Activated naive CD4-positive, alpha-beta T cell treated with anti-CD3 and anti-CD28 coated beads for 36 hours (primary cell): Measurements from ENCODE around the gene COPZ1. TPM values are rescaled to one million over a fixed set of nuclear protein-coding genes. Genes with fewer than 3 reads are reported as not detected.

Experiments used
- CTCF ChIA-PET: fragments of 350-600 bp; sonication (Branson Sonifier 250); formaldehyde crosslinking; loops from one replicate; lab custom pipeline; 2021; ENCODE audit warnings: antibody characterized with exemption; lab: Charles Lee
- DNase-seq: peaks from one replicate; pipeline ENCODE4 v3.0.0-alpha.2; 2020
- H3K27ac Mint-ChIP-seq: one replicate; pipeline ENCODE4 v1.8.0; 2021; ENCODE audit warnings: mild to moderate bottlenecking, mixed read lengths
- H3K27me3 Mint-ChIP-seq: one replicate; pipeline ENCODE4 v1.8.0; 2021; ENCODE audit warnings: low read depth, mixed read lengths
- H3K36me3 Mint-ChIP-seq: one replicate; pipeline ENCODE4 v1.8.0; 2021; ENCODE audit warnings: low read depth, mixed read lengths
- H3K4me1 Mint-ChIP-seq: one replicate; pipeline ENCODE4 v1.8.0; 2021; ENCODE audit warnings: low read depth, mixed read lengths
- H3K4me3 Mint-ChIP-seq: one replicate; pipeline ENCODE4 v1.8.0; 2021; ENCODE audit warnings: mild to moderate bottlenecking, moderate library complexity, mixed read lengths
- H3K9me3 Mint-ChIP-seq: one replicate; pipeline ENCODE4 v1.8.0; 2021; ENCODE audit warnings: mixed read lengths
- intact Hi-C: fragments of 100-400 bp; cut with micrococcal nuclease; formaldehyde crosslinking; loops from one replicate; pipeline ENCODE4 v1.15.1; 2023
- total RNA-seq, 2 experiments: library from RNA; stranded (reverse); gene quantifications; one replicate each; pipeline ENCODE4 v1.2.3, GENCODE V29; 2021

Gene COPZ1
- total RNA-seq, 2 experiments from 2014 or later, result 98.0 to 105 TPM

- H3K4me3 Mint-ChIP-seq, result no peak overlapping the region
- no peaks in the 10 kb centered on the region for H3K27me3 Mint-ChIP-seq
- H3K9me3 Mint-ChIP-seq, result no peaks in the 10 kb centered on the region
- CTCF ChIA-PET, result interaction anchor here (1.5 to 5.8 kb wide), 9 partner anchors 7 to 167 kb away, joined by 4 to 86 read pairs (median 11); partner anchors contain the start of gene NFE2
- no peak overlapping the region for H3K27ac Mint-ChIP-seq
- intact Hi-C loops, result no loop called here
- peaks cover 17% of the 10 kb centered on the region for H3K4me1 Mint-ChIP-seq
- DNase-seq, result no peak
- H3K36me3 Mint-ChIP-seq, result no peaks in the 10 kb centered on the region
Measured at GRCh38 chr12:54377797-54378515, 53.0 kb downstream of the COPZ1 start.

- H3K36me3 Mint-ChIP-seq, result no peaks in the 10 kb centered on the region
- H3K27me3 Mint-ChIP-seq, result no peaks in the 10 kb centered on the region
- CTCF ChIA-PET, result interaction anchor here (0.8 to 5.8 kb wide), 47 partner anchors 8 to 184 kb away, joined by 3 to 86 read pairs (median 6); partner anchors contain the start of genes COPZ1 and NFE2
- H3K4me3 Mint-ChIP-seq, result peak overlapping the region; percentile 53
- intact Hi-C loops, result loop anchor here (1.0 kb wide), 5 partner anchors 11 to 165 kb away; no protein-coding TSS in a partner anchor
- H3K27ac Mint-ChIP-seq, result no peak overlapping the region
- DNase-seq, result no peak
- H3K9me3 Mint-ChIP-seq, result no peaks in the 10 kb centered on the region
- H3K4me1 Mint-ChIP-seq, result peaks cover 14% of the 10 kb centered on the region
Measured at GRCh38 chr12:54378796-54379397, 54.0 kb downstream of the COPZ1 start.

DNA sequence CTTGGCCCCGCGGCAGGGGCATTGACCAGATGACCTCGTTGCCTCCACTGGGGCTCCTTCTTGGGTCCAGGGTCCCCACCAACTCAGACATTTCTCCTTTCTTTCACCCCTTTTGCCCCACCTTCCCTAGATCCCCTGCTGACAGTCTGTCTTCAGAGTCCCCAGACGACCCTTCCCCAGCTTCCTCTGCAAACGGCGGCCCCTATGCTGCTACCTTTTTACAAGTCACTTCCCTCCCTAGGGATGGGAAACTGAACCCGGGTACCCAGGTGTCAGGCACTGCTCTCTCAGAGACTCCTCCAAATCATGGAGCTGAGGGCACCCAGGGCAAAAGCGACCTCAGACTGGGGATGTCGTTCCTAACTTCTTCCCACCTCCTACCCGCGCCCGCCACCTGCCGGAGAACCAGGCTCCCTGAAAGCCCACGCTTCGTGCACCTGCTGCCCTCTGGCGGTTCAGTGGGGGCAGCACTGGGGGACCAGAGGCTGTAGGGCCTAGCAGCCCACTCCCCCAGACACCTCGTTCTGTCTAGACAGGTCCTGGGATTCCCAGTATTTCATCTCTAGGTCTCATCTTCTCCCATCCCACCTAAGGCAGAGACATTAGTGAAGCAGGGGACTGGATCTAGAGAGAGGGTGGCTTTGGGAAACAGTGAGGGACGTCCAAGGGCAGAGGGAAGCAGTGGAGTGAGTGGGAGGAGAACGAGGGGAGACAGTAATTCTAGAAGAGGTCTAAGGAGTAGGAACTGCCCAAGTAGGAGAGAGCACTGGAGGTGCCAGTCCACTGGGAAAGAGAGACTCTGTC lies 54.7 kb downstream of the COPZ1 start:
- DNase-seq, result peak; percentile 96
- Mint-ChIP-seq H3K27me3 (no peaks in the 10 kb centered on the region), H3K4me3 (peak overlapping the region; percentile 53), H3K9me3 (no peaks in the 10 kb centered on the region), H3K4me1 (peaks cover 14% of the 10 kb centered on the region), H3K36me3 (no peaks in the 10 kb centered on the region), H3K27ac (no peak overlapping the region)
- CTCF ChIA-PET, result interaction anchor here (0.6 to 5.8 kb wide), 56 partner anchors 7 to 208 kb away, joined by 3 to 86 read pairs (median 5); partner anchors contain the start of genes COPZ1 and NFE2
- intact Hi-C loops, result loop anchor here (1.0 kb wide), 5 partner anchors 11 to 165 kb away; no protein-coding TSS in a partner anchor

- peaks cover 14% of the 10 kb centered on the region for H3K4me1 Mint-ChIP-seq
- H3K27me3 Mint-ChIP-seq, result no peaks in the 10 kb centered on the region
- H3K9me3 Mint-ChIP-seq, result no peaks in the 10 kb centered on the region
- CTCF ChIA-PET, result interaction anchor here (0.6 to 5.8 kb wide), 15 partner anchors 9 to 166 kb away, joined by 3 to 86 read pairs (median 7); partner anchors contain the start of gene NFE2
- H3K27ac Mint-ChIP-seq, result no peak overlapping the region
- H3K36me3 Mint-ChIP-seq, result no peaks in the 10 kb centered on the region
- no peak for DNase-seq
- H3K4me3 Mint-ChIP-seq, result no peak overlapping the region
- intact Hi-C loops, result no loop called here
Measured at GRCh38 chr12:54381136-54381535, 56.2 kb downstream of the COPZ1 start.

DNA sequence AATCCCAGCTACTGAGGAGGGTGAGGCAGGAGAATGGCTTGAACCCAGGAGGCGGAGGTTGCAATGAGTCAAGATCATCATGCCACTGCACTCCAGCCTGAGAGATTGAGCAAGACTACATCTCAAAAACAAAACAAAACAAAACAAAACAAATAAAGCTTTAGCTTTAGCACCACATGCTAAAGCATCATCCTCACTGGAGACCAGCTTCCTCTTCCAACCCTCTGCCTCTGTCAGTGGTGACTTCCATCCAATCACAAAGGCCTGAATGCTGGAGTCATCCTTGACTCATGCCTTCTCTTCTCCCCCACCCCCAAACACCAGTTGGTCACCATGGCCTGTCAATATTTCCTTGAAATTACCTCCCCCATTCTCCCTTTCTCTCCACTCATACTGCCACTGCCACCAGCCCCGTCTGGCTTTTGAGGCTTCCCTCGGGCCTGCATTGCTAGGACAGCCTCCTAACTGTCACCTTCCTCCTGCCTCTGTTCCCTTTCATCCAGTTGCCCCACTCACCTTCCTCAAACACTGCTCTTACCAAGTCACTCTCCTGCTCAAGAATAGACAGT lies 58.2 kb downstream of the COPZ1 start:
- no peaks in the 10 kb centered on the region for H3K36me3 Mint-ChIP-seq
- H3K27ac Mint-ChIP-seq, result no peak overlapping the region
- H3K9me3 Mint-ChIP-seq, result no peaks in the 10 kb centered on the region
- H3K4me3 Mint-ChIP-seq, result no peak overlapping the region
- intact Hi-C loops, result no loop called here
- peak; percentile 53 for DNase-seq
- no peaks in the 10 kb centered on the region for H3K27me3 Mint-ChIP-seq
- peaks cover 18% of the 10 kb centered on the region for H3K4me1 Mint-ChIP-seq
- CTCF ChIA-PET, result interaction anchor here (0.6 to 5.8 kb wide), 13 partner anchors 10 to 168 kb away, joined by 3 to 45 read pairs (median 4); no protein-coding TSS in a partner anchor

GRCh38 chr12:54384591-54385041 lies 59.7 kb downstream of the COPZ1 start, which contains the start of gene ZNF385A:
ZNF385A (minus strand) TSS chr12:54384733; CDS start chr12:54384514, 219 bp downstream.
- Mint-ChIP-seq H3K4me3 (no peak within 1 kb of the TSS), H3K4me1 (peaks cover 15% of the 10 kb centered on the region), H3K36me3 (no peaks in the 10 kb centered on the region), H3K27me3 (no peaks in the 10 kb centered on the region), H3K9me3 (no peaks in the 10 kb centered on the region), H3K27ac (no peak within 1 kb of the TSS)
- intact Hi-C loops, result no loop called here
- DNase-seq, result no peak
- CTCF ChIA-PET, result interaction anchor here (0.6 to 4.9 kb wide), 5 partner anchors 9 to 170 kb away, joined by 3 to 45 read pairs (median 6); no protein-coding TSS in a partner anchor

DNA sequence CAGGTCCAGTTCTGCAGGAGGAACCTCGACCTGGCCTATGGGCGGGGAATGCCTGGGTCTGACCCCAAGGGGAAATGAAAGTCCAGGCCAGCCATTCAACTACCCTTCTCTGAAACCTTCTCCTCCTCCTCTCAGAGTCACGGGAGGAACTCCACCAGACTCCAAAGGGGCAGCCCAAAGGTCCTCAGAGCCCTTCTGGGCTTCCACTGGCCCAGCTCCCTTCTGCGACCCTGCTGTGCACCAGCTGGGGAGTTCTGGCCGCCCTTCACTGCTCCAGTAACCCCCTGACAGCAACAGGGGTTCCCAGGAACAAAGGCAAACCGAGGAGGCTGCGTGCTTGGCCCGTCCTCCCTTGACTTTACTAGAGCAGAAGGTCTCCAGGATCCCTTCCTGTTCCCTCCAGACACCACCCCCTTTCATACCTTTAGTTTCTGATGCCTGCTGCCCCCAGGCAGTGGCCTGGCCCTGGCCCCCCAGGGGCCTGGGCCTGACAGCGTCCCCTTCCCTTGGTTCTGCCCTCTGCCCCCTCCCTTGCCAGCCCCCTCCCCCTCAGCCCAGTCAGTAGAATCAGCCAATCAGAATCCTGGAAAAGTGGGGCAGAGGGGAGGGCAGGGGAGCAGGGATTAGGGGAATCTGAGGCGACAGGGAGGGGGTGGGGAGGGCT lies 60.5 kb downstream of the COPZ1 start:
- intact Hi-C loops, result no loop called here
- no peak for DNase-seq
- Mint-ChIP-seq H3K27me3 (no peaks in the 10 kb centered on the region), H3K4me3 (no peak overlapping the region), H3K4me1 (peaks cover 16% of the 10 kb centered on the region), H3K36me3 (no peaks in the 10 kb centered on the region), H3K27ac (no peak overlapping the region), H3K9me3 (no peaks in the 10 kb centered on the region)
- CTCF ChIA-PET, result interaction anchor here (1.6 to 4.9 kb wide), 4 partner anchors 8 to 54 kb away, joined by 3 to 45 read pairs (median 15); no protein-coding TSS in a partner anchor

- Mint-ChIP-seq H3K36me3 (no peaks in the 10 kb centered on the region), H3K4me3 (no peak overlapping the region), H3K4me1 (peaks cover 16% of the 10 kb centered on the region), H3K27me3 (no peaks in the 10 kb centered on the region), H3K27ac (no peak overlapping the region), H3K9me3 (no peaks in the 10 kb centered on the region)
- CTCF ChIA-PET, result interaction anchor here (0.6 to 4.9 kb wide), 6 partner anchors 9 to 92 kb away, joined by 3 to 45 read pairs (median 4); no protein-coding TSS in a partner anchor
- intact Hi-C loops, result no loop called here
- no peak for DNase-seq
Measured at GRCh38 chr12:54386403-54387113, 61.6 kb downstream of the COPZ1 start.

- CTCF ChIA-PET, result interaction anchor here (0.6 to 4.9 kb wide), 6 partner anchors 9 to 140 kb away, joined by 3 to 45 read pairs (median 4); no protein-coding TSS in a partner anchor
- H3K27ac Mint-ChIP-seq, result no peak overlapping the region
- H3K9me3 Mint-ChIP-seq, result no peaks in the 10 kb centered on the region
- H3K4me1 Mint-ChIP-seq, result peaks cover 21% of the 10 kb centered on the region
- no peak for DNase-seq
- H3K27me3 Mint-ChIP-seq, result no peaks in the 10 kb centered on the region
- no peaks in the 10 kb centered on the region for H3K36me3 Mint-ChIP-seq
- H3K4me3 Mint-ChIP-seq, result no peak overlapping the region
- intact Hi-C loops, result no loop called here
Measured at GRCh38 chr12:54387114-54387467, 62.2 kb downstream of the COPZ1 start.

DNA sequence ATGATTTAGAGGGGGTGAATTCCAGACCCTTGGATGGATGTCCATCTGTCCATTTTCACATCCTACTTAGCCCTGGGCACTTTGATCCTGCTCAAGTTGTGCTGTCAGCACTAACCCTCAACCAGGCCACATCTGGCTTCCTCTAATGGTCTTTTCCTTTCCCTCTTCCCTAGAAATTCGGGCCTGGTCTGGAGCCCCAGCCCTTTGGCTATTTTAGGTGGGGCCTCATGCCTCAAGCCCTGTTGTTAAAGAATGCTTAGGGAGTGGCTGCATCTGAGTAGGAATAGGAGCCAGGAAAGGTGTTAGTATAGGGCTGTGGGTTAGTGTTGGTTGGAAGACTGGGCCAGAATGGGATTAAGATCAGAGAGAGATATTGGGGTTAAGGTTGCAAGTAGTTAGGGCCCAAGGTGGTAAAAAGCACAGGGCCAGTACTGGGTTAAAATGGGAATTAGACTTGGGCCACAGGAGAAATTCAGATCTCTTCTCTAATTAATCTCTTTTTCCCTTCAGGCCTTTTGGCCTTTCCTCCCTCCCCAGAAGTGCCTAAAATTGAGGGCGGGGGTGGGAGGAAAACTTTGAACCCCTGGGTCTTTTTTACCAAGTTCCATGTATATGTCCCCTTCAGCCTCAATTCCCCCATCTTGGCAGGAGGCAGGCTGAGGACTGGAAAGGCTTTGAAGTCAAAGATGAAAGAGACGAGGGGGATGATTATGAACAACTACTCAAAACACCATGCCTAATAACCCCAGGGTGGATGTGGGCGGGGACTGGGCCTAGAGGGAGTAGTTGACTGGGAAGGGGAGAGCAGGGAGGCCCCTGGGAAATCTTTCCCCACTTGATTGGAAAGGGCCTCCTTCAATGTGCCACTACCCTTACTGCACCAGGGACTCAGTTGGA lies 63.6 kb downstream of the COPZ1 start:
- H3K4me3 Mint-ChIP-seq, result no peak overlapping the region

More for the DNA sequence above, 63.6 kb downstream of the COPZ1 start:
- intact Hi-C loops, result no loop called here
- CTCF ChIA-PET, result interaction anchor here (0.5 to 4.9 kb wide), 6 partner anchors 9 to 124 kb away, joined by 4 to 45 read pairs (median 5); no protein-coding TSS in a partner anchor
- Mint-ChIP-seq H3K27me3 (no peaks in the 10 kb centered on the region), H3K27ac (no peak overlapping the region), H3K4me1 (peaks cover 15% of the 10 kb centered on the region), H3K9me3 (no peaks in the 10 kb centered on the region), H3K36me3 (no peaks in the 10 kb centered on the region)
- peak; percentile 32 for DNase-seq
